Activated naive CD4-positive, alpha-beta T cell treated with anti-CD3 and anti-CD28 coated beads, Interleukin-2, amount 10 ng/mL, durations not matched to agents 5 hours and 36 hours (primary cell): Measurements from ENCODE around the gene ANKRD31. TPM values are rescaled to one million over a fixed set of nuclear protein-coding genes. Genes with fewer than 3 reads are reported as not detected.

ENCODE experiments used
- total RNA-seq, 2 experiments: library from RNA; stranded (reverse); gene quantifications; one replicate each; pipeline ENCODE4 v1.2.3, GENCODE V29; 2021

The ANKRD31 gene, protein sequence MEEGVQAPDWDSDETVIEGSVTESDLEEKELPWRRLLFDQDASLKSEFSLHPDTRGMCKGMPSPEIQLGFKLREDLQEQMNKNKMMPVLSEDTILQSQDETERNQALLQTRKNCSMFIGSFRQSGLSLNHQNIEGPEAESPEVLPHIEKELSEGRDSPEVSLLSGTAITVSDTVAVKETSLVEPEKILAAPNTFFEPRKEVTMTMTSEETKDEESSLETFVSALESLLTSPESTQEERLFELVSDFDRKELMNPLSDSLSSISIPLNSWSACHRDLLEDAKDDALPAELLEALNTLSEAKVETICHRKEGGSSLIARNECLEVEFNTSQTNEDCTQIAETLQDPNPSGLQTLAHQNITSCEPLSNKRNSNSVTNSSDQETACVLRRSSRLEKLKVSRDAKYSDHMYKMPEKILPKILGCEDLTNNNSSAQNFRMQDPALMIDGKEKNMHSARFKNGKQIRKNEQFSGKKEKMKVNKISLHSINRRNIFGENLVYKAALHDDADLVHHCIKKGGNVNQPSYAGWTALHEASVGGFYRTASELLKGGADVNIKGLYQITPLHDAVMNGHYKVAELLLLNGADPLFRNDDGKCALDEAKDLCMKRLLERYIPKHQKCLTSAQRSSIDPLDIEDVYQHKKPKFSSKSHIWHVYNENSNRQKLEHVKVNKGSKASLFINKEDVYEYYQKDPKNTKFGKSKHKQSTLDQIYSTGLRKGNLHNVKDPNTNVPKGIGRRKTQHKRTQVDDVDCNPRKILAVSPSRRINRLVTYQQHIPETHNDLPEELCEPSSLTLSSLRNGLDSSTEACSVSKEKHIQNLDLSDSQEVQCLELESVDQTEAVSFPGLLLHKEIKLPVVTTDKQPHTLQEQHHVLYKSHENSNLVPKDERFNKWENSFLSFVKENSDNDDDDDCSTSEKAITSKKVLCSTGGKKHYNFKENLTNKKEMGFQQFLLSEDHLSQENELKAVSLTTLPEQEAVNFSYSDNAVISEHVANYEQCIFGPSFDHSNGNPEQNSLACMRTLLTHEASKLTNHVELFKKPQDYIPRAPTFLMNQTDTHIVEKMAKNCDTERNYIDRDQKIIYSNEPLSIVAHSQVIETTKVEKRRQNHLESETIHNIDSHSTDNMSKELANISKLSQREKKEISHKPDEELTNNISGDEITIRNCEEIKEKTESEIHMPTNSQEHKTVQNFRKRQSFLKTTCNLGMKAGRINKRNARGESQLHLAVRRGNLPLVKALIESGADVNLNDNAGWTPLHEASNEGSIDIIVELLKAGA (N-terminal part only)
- under 1 TPM; 0.10 to 0.15 TPM for total RNA-seq

GRCh38 chr5:75236322-75237316, at the start of gene ANKRD31:
ANKRD31 (minus strand) TSS chr5:75236878; CDS start chr5:75236686, 192 bp downstream.

GRCh38 chr5:75052192-75053053, 184.3 kb downstream of the ANKRD31 start, which contains the start of gene GCNT4:
GCNT4 (minus strand) TSS chr5:75052558; CDS start chr5:75030037, 22,521 bp downstream.

Other genes with a start within 250 kb of the ANKRD31 start
- gene GCNT4, start 184.3 kb downstream of the ANKRD31 start, total RNA-seq: 1 to 10 TPM; 2.0 to 2.2 TPM
- gene HMGCR, start 100.3 kb upstream of the ANKRD31 start, total RNA-seq: 10 to 100 TPM; 69.0 to 70.4 TPM